Activated CD8-positive, alpha-beta T cell treated with anti-CD3 and anti-CD28 coated beads for 36 hours (primary cell): Measurements from ENCODE around the gene SYT3. TPM values are rescaled to one million over a fixed set of nuclear protein-coding genes. Genes with fewer than 3 reads are reported as not detected.
A peak's percentile ranks its signal among the peaks of the same experiment; 100 is the strongest.
"Not testable (repeated sequence)": the region's sequence is repeated elsewhere in the genome, so short reads cannot be mapped to it uniquely, and the experiment has no call there.

Source experiments
- ATAC-seq: fragments of 200-7000 bp; cut with Tn5 transposase; one replicate; pipeline ENCODE4 v1.10.0; 2021; ENCODE audit warnings: mild to moderate bottlenecking, moderate library complexity
- CTCF ChIA-PET: fragments of 350-600 bp; sonication (Branson Sonifier 250); formaldehyde crosslinking; loops from one replicate; lab custom pipeline; 2021; ENCODE audit warnings: antibody characterized with exemption; lab: Charles Lee
- POLR2A ChIA-PET: fragments of 350-600 bp; sonication (Branson Sonifier 250); formaldehyde crosslinking; loops from one replicate; lab custom pipeline; 2021; ENCODE audit warnings: antibody characterized with exemption; lab: Charles Lee
- DNase-seq: peaks from one replicate; pipeline ENCODE4 v3.0.0-alpha.2; 2020
- H3K27ac Mint-ChIP-seq: one replicate; pipeline ENCODE4 v1.8.0; 2021; ENCODE audit warnings: mild to moderate bottlenecking, mixed read lengths
- H3K27me3 Mint-ChIP-seq: one replicate; pipeline ENCODE4 v1.8.0; 2021; ENCODE audit warnings: mixed read lengths
- H3K36me3 Mint-ChIP-seq: one replicate; pipeline ENCODE4 v1.8.0; 2021; ENCODE audit warnings: low read depth, mixed read lengths
- H3K4me1 Mint-ChIP-seq: one replicate; pipeline ENCODE4 v1.8.0; 2021; ENCODE audit warnings: low read depth, mixed read lengths
- H3K4me3 Mint-ChIP-seq: one replicate; pipeline ENCODE4 v1.8.0; 2021; ENCODE audit warnings: mild to moderate bottlenecking, moderate library complexity, mixed read lengths
- H3K9me3 Mint-ChIP-seq: one replicate; pipeline ENCODE4 v1.8.0; 2021; ENCODE audit warnings: mixed read lengths
- intact Hi-C: fragments of 100-400 bp; cut with micrococcal nuclease; formaldehyde crosslinking; loops from one replicate; pipeline ENCODE4 v1.10.0; 2022
- total RNA-seq, 2 experiments: library from RNA; stranded (reverse); gene quantifications; one replicate each; pipeline ENCODE4 v1.2.3, GENCODE V29; 2021
- TF ChIP-seq, protein P1 (sequence below): fragments of 200-600 bp; IDR thresholded peaks from one replicate; pipeline ENCODE4 v1.8.0; 2022; ENCODE audit warnings: antibody characterized with exemption, mild to moderate bottlenecking

The SYT3 gene
- total RNA-seq, 2 experiments from 2014 or later: not detected

DNA sequence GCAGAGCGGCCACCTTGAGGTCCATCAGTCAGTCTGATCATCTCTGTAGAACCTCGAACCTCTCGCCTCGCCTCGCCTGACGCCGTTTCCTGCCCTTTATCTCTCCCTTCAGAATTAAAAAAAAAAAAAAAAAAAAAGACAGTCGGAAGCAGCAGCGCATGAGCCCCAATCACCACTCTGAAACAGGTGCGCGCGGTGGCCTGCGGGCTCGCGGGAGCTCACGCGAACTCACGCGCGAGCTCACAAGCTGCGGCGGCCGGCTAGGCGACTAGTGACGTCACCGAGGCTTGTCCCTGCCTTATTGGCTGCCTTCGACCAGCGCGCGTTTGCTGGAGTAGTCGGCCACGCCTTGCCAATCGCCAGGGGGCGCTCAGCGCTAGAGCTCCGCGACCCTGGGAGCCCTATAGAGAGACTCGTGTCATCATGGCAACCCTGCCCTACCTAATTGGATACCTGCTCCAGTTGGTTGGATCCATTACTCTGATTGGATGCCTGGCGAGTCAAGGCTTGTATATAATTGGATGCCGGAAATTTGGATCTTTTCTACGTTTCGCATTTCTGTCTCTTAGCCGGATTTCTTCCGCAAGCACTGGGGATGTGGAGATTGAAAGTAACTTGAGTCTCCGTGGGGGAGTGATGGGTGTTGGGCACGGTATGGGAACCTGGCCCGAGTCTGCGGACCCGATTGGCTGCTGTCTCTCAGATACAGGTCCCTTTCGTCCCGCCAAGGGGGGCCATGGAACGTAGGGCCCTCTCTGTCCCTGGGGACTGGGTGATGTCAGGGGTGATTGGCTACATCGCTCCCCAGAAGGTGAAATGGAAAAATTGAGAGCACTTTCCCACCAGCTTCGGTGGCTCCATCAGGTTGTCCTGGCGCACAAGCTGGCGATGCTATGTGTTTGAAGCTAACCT is 31.6 kb downstream of the SYT3 start:
- Mint-ChIP-seq H3K36me3 (peaks cover 3% of the 10 kb centered on the region), H3K27ac (no peak overlapping the region), H3K27me3 (peaks cover 33% of the 10 kb centered on the region), H3K4me3 (peak overlapping the region; percentile 31), H3K4me1 (peaks cover 8% of the 10 kb centered on the region), H3K9me3 (peaks cover 10% of the 10 kb centered on the region)
- POLR2A ChIA-PET: no interaction called here
- ATAC-seq (peak; percentile 94), DNase-seq (peak; percentile 92)
- CTCF ChIA-PET: interaction anchor here (1.0 to 1.7 kb wide), 9 partner anchors 12 to 314 kb away, joined by 3 to 10 read pairs (median 4); no protein-coding TSS in a partner anchor
- intact Hi-C loops: loop anchor here (5.0 to 10.0 kb wide), 3 partner anchors 73 to 317 kb away; no protein-coding TSS in a partner anchor
- TF ChIP-seq, protein P1, sequence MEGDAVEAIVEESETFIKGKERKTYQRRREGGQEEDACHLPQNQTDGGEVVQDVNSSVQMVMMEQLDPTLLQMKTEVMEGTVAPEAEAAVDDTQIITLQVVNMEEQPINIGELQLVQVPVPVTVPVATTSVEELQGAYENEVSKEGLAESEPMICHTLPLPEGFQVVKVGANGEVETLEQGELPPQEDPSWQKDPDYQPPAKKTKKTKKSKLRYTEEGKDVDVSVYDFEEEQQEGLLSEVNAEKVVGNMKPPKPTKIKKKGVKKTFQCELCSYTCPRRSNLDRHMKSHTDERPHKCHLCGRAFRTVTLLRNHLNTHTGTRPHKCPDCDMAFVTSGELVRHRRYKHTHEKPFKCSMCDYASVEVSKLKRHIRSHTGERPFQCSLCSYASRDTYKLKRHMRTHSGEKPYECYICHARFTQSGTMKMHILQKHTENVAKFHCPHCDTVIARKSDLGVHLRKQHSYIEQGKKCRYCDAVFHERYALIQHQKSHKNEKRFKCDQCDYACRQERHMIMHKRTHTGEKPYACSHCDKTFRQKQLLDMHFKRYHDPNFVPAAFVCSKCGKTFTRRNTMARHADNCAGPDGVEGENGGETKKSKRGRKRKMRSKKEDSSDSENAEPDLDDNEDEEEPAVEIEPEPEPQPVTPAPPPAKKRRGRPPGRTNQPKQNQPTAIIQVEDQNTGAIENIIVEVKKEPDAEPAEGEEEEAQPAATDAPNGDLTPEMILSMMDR: peak; percentile 63

DNA sequence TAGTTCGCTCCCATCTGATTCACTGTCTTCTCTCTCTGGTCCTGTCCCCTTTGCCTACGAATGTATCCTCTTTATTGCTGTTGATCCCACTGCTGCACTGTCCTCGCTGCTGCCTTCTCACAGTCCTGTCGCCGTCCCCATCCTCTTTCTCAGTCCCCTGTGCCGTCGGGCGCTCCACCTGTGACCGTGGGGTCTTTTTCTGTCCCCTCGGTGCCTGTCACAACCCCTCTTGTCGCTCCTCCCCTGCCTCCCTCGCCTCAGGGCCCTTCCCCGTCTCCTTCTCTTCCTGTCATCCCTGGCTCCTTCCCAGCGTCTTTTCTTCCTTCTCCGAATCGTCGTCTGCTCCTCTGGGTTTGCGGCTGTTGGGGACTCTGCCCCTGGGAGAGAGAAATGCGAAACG is 32.3 kb downstream of the SYT3 start:
- peaks cover 3% of the 10 kb centered on the region for H3K36me3 Mint-ChIP-seq
- H3K9me3 Mint-ChIP-seq: peaks cover 10% of the 10 kb centered on the region
- peaks cover 34% of the 10 kb centered on the region for H3K27me3 Mint-ChIP-seq
- H3K4me3 Mint-ChIP-seq: no peak overlapping the region
- POLR2A ChIA-PET: no interaction called here
- intact Hi-C loops: loop anchor here (5.0 to 10.0 kb wide), 3 partner anchors 73 to 317 kb away; no protein-coding TSS in a partner anchor
- no peak for DNase-seq
- CTCF ChIA-PET: interaction anchor here (1.0 to 1.7 kb wide), 9 partner anchors 11 to 315 kb away, joined by 3 to 10 read pairs (median 4); no protein-coding TSS in a partner anchor
- no peak for ATAC-seq
- H3K27ac Mint-ChIP-seq: no peak overlapping the region
- peaks cover 8% of the 10 kb centered on the region for H3K4me1 Mint-ChIP-seq
- TF ChIP-seq, protein P1: no peak

DNA sequence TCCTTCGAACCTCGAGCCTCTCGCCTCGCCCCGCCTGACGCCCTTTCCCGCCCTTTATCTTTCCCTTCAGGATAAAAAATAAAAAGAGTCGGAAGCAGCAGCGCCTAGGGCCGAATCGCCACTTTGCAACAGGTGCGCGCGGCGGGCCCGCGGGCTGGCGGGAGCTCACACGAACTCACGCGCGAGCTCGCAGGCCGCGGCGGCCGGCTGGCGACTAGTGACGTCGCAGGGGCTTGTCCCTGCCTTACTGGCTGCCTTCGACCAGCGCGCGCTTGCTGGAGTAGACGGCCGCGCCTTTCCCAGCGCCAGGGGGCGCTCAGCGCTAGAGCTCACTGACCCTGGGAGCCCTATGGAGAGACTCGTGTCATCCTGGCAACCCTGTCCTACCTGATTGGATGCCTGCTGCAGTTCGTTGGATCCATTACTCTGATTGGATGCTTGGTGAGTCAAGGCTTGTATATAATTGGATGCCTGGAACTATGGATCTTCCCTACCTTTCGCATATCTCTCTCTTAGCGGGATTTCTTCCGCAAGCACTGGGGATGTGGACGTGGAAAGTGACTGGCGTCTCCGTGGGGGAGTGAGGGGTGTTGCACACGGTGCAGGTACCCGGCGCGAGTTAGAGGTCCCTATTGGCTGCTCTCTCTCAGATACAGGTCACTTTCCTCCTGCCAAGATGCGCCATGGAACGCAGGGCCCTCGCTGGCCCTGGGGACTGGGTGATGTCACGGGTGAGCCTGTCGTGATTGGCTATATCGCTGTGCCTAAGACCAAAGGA is 33.4 kb downstream of the SYT3 start:
- H3K4me3 Mint-ChIP-seq, H3K4me1 Mint-ChIP-seq, CTCF ChIA-PET, H3K27ac Mint-ChIP-seq, POLR2A ChIA-PET, H3K36me3 Mint-ChIP-seq, DNase-seq: not testable (repeated sequence)
- TF ChIP-seq, protein P1: peak; percentile 28
- intact Hi-C loops: loop anchor here (5.0 to 10.0 kb wide), 3 partner anchors 71 to 319 kb away; no protein-coding TSS in a partner anchor
- peaks cover 40% of the 10 kb centered on the region for H3K27me3 Mint-ChIP-seq
- ATAC-seq: peak; percentile 28
- peaks cover 10% of the 10 kb centered on the region for H3K9me3 Mint-ChIP-seq

DNA sequence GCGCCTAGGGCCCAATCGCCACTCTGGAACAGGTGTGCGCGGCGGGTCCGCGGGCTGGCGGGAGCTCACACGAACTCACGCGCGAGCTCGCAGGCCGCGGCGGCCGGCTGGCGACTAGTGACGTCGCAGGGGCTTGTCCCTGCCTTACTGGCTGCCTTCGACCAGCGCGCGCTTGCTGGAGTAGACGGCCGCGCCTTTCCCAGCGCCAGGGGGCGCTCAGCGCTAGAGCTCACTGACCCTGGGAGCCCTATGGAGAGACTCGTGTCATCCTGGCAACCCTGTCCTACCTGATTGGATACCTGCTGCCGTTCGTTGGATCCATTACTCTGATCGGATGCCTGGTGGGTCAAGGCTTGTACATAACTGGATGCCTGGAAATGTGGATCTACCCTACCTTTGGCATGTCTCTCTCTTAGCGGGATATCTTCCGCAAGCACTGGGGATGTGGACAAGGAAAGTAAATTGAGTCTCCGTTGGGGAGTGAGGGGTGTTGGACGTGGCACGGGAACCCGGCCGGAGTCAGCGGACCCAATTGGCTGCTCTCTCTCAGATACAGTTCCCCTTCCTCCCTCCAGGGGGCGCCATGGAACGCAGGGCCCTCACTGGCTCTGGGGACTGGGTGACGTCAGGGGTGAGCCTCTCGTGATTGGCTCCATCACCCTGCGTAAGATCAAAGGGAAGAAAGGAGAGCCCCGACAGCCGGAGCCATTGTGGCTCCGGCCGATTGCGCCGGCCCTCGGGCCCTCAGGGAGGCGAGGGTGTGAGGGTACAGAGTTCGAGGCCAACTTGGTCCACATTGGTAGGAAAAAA is 35.2 kb downstream of the SYT3 start:
- CTCF ChIA-PET: not testable (repeated sequence)
- peaks cover 37% of the 10 kb centered on the region for H3K27me3 Mint-ChIP-seq

DNA sequence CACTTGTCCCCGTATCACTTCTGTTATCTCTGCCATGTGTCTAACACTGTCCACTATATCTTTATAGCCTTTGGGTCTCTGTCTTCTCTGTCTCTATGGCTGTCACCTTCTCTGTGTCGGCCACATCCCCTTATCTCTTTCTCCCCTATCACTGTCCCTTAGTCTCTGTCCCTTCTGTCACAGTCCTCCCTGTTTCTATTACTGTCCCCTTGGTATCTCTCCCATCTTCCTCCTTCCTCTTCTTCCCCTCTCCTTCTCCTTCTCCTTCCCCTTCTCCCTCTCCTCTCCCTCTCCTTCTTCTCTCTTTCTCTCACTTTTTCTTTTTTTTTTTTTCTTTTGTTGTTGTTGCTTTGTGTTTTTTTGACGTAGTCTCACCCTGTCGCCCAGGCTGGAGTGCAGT is 36.7 kb downstream of the SYT3 start:
- intact Hi-C loops: loop anchor here (10.0 kb wide), 2 partner anchors 68 to 322 kb away; no protein-coding TSS in a partner anchor
- ATAC-seq (no peak), DNase-seq (no peak)
- H3K4me3 Mint-ChIP-seq: no peak overlapping the region
- H3K27me3 Mint-ChIP-seq: peaks cover 34% of the 10 kb centered on the region
- H3K9me3 Mint-ChIP-seq: peaks cover 5% of the 10 kb centered on the region
- TF ChIP-seq, protein P1: no peak
- peaks cover 4% of the 10 kb centered on the region for H3K4me1 Mint-ChIP-seq
- peaks cover 3% of the 10 kb centered on the region for H3K36me3 Mint-ChIP-seq
- H3K27ac Mint-ChIP-seq: no peak overlapping the region
- ChIA-PET POLR2A (no interaction called here), CTCF (no interaction called here)

More for the DNA sequence above, 35.2 kb downstream of the SYT3 start:
- POLR2A ChIA-PET, H3K4me1 Mint-ChIP-seq, H3K36me3 Mint-ChIP-seq, H3K4me3 Mint-ChIP-seq, H3K27ac Mint-ChIP-seq: not testable (repeated sequence)
- DNase-seq (peak; percentile 27), ATAC-seq (peak; percentile 34)
- H3K9me3 Mint-ChIP-seq: peaks cover 10% of the 10 kb centered on the region
- intact Hi-C loops: loop anchor here (5.0 to 10.0 kb wide), 3 partner anchors 70 to 320 kb away; no protein-coding TSS in a partner anchor
